ENCODE results near the gene GALR3.
"Not testable (repeated sequence)": the region's sequence is repeated elsewhere in the genome, so short reads cannot be mapped to it uniquely, and the experiment has no call there.

Gene GALR3, protein sequence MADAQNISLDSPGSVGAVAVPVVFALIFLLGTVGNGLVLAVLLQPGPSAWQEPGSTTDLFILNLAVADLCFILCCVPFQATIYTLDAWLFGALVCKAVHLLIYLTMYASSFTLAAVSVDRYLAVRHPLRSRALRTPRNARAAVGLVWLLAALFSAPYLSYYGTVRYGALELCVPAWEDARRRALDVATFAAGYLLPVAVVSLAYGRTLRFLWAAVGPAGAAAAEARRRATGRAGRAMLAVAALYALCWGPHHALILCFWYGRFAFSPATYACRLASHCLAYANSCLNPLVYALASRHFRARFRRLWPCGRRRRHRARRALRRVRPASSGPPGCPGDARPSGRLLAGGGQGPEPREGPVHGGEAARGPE

DNA sequence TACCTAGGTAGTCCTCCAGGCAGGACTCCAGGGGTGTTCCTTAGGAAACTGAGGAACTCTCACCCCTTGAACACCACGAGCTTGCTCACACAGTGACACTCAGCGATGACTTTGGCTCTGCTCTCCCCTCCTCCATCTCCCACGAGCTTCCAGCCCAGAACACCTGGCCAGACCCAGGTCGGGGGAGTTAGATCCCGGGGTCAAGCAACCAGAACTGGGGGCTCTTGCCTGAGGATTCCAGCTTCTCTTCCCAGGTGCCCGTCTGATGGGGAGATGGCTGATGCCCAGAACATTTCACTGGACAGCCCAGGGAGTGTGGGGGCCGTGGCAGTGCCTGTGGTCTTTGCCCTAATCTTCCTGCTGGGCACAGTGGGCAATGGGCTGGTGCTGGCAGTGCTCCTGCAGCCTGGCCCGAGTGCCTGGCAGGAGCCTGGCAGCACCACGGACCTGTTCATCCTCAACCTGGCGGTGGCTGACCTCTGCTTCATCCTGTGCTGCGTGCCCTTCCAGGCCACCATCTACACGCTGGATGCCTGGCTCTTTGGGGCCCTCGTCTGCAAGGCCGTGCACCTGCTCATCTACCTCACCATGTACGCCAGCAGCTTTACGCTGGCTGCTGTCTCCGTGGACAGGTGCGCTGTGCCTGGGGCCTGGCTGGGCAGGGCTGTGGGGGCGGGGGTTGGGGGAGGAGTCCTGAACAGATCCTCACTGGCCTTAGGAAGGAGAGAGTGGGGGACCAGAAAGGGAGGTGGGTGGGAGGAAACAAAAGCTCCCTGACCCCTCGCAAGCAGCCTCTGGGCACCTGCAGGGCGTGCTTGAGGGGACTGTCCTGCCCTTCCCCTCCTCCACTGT, at the start of gene GALR3:
GALR3 (plus strand) TSS at position 249 of the 852 bp plus-strand sequence; CDS start at position 274, 25 bp downstream.
- no peak for DNase-seq (ENCODE audit: low read depth)

DNA sequence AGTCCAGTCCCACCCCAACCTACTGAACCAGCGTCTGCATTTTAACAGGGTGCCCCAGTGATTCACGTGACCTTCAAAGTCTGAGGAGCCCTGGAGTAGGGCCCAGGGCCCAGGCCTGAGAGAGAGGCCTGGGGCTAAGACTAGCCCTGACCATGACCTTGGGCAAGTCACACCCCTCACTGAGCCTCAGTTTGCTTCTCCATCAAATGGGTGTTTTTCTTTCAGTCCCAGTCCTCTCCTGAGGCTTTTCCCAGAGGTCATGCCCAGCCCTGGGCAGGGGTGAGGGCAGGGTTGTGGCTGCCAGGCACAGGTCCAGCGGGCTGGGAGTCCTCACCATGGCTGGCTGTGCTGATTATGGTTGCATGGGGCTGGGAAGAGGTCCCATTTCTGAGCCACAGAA, 48.5 kb upstream of the GALR3 start:
- DNase-seq (ENCODE audit: low read depth): no peak

DNA sequence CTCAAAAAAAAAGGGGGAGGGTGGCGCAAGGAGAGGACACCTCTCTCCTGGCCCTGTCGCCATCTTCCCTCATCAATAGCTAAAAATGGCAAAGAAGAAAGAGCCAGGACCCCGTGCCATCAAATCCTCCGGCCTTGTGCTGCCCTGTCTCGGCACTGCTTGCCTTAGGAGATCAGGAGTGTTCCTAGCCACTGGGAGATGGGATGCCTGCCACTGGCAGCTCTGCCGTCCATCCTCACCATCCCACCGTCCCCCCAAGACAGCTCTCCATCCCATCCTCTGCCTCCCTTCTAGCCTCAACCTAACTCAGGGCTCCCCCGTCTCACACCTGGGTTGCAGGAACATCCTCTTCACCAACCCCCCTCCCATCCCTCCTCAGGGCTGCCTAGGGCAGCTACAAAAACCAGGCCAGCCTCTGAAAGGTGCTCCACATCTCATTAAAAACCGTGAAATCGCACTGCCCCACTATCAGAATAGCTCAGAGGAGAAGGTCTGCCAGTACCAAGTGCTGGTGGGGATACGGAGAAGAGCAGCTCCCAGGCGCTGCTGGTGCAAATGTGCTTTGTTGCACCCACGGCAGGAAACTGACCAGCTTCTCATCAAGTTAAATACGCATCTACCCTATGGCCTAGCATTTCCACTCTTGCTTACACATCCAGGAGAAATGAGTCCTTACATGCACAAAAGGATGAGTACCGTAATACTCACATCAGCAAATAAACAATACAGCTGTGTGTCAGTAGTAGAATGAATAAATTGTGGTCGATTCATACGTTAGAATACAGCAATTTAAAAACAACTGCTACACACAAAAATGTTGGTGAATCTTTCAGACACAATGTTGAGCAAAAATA, 47.2 kb upstream of the GALR3 start:
- DNase-seq (ENCODE audit: low read depth): no peak

DNA sequence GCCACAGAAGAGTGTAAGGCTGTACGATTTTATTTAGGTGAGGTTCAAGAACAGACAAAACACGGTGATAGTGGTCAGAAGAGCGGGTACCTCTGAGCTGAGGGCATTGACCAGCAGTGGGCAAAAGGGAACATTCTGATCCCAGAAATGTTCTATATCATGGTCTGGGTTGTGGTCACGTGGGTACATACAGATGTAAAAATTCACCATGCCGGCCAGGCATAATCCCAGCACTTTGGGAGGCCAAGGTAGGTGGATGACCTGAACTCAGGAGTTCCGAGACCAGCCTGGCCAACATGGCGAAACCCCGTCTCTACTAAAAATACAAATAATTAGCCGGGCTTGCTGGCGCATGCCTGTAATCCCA, 46.6 kb upstream of the GALR3 start:
- no peak for DNase-seq (ENCODE audit: low read depth)

DNA sequence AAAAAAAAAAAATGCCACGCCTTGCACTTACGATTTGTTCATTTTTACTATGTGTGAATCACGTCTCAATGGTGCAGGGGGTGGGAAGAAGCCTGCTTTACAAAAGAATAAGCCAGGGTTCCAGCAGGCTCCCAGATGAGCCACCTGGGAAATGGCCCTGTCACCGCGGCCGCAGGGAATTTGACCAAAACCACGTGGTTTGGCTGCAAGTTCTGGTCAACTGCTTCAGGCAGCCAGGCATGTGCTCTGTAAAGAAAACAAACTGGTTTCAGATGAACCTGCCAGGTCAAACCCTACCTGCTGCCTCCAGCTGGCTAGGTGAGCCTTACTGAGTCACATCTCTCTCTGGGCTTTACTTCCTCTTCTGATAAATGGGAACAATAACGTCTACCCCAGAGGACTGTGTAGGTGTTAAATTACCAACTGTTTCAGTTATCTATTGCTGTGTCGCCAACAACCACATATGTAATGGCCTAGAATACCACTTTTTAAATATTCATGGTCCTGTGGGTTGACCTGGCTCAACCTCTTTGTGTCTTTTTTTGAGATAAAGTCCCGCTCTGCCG, 46.0 kb upstream of the GALR3 start:
- peak; percentile 83 for DNase-seq (ENCODE audit: low read depth)

DNA sequence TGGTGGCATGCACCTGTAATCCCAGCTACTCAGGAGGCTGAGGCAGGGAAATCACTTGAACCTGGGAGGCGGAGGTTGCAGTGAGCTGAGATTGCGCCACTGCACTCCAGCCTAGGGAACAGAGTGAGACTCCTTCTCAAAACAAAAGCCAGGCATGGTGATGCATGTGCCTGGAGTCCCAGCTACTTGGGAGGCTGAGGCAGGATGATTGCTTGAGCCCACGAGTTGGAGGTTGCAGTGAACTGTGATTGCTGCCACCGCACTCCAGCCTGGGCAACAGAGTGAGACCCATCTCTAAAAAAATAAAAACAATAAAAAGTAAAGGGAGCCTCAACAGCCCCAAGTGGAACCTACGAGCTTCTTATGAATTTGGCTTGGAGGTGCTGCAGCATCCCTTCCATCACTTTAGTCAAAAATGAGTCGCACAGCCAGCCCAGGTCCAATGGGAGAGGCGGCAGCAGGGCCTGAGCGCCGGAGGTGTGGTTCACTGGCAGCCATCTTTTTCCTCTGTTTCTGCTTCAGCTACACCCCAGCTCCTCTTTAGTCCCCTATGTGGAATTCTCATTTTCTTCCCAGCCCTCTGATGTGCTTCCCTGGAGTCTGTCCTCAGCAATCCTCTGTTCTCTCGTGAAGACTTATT, 44.7 kb upstream of the GALR3 start:
- DNase-seq (ENCODE audit: low read depth): no peak

DNA sequence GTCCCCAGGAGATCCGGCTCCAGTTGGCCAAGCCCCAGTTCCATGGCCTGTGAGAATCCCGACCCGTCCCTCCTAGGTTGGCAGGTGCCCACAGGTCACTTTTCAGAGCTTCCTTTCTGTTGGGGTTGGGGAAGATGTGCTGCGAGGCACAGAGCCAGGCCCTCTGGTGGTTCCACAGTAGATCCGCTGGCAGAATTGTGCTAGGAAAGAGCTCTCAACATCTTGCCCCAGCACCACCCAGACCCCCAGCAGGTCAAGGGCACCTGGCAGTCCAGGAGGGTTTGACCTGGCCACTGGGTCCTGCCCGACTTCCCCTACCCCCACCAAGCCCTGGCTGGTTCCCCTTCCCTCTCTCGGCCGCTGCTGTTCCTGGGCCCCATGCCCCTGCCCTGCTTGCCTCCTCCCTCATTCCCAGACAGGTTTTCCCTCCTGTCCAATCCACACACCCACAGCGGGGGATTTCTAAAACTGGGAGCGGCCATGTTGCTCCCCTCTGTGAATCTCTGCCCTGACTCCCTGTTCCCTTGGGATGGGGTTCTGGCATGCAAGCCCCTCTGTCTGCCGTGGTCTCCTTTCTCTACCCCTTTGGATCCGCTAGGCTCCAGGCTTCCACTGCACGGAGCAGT, 41.6 kb upstream of the GALR3 start:
- no peak for DNase-seq (ENCODE audit: low read depth)

DNA sequence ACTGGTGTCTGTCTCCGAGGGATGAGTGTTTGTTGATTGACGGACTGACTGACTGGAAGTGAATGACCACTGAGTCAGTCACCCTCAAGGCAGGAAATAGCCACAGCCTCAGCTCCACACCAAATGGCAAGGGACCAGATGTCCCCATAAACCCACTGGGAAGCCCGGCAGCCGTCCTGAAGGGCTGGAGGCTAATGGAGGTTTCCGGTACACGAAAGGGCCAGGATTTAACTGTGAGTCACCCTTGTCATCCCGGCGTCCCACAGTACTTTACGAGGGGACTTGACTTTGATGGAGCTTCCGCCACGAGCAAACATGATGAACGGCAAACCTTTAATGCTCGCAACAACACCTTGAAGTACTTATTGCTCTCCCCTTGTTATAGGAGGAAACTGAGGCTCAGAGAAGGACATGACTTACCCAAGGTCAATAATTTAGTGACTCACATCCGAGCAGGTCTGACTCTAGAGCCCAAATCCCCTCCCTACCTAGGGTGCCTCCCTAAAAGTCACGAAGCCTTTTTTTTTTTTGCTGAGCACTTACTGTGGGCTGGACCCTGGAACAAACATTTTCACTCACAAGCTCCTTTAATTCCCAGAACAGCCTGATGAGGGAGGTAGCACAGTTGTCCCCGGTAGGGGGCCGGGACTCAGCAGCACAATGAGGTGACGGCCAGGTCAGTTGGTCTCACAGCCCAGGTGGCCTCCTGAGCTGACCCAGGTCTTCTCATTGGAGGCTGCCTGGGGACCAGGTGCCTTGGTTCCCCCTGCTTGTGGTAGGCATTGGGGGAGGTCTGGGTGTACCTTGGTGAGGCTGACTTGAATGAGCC, 40.6 kb upstream of the GALR3 start:
- DNase-seq (ENCODE audit: low read depth): peak; percentile 86

DNA sequence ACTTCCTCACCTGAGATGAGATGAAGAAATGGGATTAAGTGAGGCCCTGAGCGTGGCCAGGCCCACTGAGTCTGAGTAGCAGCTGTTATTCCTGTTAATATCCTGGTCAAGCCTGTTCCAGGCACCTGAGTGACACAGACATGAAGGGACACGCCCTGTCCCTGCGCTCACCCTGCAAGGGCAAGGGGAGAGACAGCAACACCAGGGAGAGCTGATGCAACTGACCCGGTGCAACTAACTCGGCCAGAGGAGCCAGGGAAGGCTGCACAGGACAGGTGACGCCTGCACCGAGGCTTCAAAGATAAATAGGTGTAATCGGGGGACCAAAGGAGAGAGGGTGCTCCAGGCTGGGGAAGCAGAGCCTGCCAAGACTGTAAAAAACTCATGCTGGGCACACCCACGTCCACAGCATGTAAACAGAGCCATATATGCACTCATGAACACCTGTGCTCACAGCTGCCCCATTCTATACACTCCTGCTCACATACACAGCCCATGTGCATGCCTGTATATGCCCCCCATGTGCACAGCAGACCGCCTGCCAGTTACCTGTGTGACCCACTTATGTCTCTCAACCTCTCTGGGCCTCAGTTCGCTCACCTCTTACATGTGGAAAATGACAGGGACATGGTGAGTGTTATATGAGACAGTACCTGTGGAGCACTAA, 38.2 kb upstream of the GALR3 start:
- no peak for DNase-seq (ENCODE audit: low read depth)

DNA sequence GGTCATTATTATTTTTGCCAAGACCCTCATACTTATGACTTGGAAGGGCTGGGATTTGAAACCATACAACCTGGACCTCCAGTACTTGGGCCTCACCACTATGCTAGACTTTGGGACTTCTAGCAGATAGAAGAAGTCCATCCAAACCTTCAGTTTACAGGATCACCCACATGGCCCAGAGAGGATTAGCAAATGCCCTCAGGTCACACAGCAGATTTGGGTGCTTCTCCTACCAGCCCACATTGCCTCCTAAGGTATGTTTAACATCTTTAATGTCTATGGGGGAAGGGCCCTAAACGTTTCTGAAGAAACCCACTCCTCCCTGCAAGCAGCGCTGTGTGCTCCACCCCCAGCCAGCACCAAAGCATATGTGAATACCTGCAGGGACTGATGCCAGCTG, 32.9 kb upstream of the GALR3 start:
- no peak for DNase-seq (ENCODE audit: low read depth)

DNA sequence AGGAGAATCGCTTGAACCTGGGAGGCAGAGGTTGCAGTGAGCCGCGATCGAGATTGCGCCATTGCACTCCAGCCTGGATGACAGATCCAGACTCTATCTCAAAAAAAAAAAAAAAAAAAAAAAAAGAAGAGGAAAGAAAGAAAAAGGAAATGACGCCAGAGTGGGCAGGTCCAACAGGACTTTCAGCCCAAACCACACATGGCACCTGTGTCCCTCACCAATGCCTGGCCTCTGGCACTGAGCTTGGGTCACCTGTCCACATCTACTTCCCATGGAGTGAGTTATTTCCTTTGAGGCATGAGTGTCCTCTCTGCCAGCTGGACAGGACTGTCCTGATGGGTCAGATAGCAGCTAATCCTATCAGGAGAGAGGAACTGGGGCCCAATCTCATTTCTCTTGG, 30.7 kb upstream of the GALR3 start:
- DNase-seq (ENCODE audit: low read depth): no peak

DNA sequence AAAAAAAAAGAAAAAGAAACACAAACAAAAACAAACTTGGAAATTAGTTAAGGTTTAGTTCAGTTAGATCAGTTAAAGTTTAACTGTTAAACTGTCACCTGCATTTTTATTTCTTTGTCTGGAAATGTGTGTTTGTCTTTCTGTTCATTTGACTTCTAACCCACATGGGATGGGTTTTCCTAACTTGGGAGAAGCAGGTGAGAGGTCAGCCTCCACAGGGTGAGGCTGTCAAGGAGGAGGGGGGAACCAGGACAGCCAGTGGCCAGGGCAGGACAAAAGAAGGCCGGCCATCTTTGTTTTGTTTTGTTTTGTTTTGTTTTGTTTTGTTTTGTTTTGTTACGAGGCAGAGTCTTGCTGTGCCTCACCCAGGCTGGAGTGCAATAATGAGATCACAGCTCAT, 28.8 kb upstream of the GALR3 start:
- DNase-seq (ENCODE audit: low read depth): no peak

DNA sequence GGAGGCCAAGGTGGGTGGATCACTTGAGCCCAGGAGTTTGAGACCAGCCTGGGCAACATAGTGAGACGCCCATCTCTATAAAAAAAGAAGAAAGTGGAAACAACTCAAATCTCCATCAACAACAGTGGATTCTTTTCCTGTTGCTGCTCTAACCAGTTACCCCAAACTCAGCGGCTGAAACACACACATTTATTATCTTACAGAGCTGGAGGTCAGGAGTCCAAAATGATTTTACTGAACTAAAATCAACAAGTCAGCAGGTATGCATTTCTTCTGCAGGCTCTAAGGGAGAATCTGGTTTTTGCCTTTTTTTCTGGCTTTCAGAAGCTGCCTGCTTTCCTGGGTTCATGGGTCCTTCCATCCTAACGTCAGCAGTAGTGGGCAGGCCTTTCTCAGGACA, 27.1 kb upstream of the GALR3 start:
- DNase-seq (ENCODE audit: low read depth): no peak

DNA sequence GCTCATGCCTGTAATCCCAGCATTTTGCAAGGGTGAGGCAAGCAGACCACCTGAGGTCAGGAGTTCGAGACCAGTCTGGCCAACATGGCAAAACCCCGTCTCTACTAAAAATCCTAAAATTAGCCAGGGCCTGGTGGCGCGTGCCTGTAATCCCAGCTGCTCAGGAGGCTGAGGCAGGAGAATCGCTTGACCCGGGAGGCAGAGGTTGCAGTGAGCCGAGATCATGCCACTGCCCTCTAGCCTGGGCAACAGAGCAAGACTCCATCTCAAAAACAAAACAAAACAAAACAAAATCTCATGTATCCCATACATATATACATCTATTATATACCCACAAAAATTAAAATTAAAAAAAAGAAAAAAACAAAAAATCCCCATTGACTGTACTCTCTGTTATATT, 25.9 kb upstream of the GALR3 start:
- DNase-seq (ENCODE audit: low read depth): not testable (repeated sequence)

DNA sequence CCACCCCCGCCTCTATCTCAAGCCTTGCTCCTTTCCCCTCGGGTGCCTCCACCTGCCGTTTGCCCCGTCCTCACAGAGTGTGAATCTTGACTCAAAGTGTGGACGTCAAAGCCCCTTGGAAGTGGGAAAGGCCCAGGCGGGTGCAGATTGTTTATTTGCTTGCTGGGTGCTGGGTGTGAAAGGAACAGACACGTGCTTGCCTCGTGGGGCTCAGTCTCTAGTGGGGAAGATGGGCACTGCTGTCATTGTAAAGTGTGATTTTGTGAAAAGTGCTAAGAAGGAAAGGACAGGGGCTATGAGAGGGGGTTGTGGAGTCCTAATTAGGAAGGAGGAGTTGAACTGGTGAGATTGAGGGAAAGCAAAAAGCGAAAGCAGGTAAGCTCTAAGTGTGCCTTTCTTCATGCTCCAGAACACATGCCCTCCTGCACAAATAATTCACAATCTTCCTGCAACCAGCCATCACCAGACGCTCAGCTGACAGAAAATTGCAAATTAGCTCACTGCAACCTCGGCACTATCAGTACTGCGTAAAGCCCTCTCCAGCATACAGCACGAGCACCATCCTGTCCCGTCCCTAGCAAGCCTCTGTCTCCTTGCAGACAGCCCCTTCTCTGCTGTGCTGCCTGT, 25.2 kb upstream of the GALR3 start:
- no peak for DNase-seq (ENCODE audit: low read depth)

DNA sequence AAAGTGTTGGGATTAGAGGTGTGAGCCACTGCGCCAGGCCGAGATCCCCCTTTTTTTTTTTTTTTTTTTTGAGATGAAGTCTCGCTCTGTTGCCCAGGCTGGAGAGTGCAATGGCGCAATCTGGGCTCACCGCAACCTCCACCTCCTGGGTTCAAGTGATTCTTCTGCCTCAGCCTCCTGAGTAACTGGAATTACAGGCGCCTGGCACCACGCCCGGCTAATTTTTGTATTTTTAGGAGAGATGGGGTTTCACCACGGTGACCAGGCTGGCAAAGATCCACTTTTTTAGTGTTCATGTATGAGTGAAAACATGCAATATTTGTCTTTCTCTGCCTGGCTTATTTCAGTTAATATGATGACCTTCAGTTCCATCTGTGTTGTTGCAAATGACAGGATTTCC, 23.2 kb upstream of the GALR3 start:
- not testable (repeated sequence) for DNase-seq (ENCODE audit: low read depth)

DNA sequence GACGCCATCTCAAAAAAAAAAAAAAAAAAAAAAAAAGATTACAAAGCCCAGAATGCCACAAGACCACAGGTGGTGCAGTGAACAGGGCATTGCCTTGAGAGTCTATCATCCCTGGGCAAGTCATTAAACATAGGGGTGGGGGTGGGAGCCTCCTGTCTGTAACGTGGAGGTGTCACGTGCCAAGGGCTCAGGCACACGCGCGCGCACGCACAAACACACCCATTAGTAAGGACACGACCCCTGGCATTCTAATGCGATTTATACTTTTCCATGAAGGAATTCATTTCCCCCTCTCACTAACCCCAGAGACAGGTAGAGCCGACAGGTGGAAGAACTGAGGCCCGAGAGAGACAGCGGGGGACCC, 21.3 kb upstream of the GALR3 start:
- DNase-seq (ENCODE audit: low read depth): no peak

DNA sequence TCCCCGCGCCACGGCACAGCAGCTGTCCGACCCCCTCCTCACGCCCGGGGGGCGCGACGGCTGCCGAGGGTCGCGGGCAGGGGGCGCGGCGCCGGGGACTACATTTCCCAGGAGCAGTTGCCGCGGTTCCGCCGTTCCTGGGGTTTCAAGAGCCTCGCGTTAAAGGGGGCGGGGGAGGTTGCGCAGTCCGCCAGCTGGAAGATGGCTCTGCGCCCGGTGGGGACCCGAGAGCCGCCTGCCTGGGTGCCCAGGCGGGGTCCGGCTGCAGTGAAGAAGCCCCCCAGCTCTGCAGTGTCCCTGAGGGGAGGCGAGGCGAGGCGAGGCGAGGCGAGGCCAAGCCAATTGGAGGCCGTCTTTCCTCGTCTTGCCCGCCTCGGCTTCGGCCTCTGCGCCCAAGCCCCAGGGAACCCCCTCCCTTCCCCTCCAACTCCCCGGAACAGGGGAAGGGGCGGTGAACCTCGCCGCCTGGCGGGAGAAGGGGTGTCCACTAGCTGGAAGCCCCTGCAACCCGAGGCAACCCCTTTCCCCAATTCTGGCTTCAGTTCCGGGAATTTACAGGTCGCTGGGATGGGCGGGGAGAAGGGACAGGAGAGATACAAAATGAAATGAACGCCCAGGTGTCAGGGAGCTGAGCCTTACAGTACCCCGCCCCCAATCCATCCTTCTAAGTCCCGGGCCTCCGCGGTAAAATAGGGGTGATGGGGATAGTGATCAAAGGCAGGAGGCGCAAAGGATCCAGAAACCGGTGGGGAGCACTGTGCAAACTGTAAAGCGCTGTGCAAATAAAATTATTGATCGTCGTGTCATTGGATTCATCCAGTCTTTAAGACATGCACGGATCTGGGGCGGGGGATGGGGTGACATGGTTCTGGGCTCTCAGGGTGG, 20.6 kb upstream of the GALR3 start:
- no peak for DNase-seq (ENCODE audit: low read depth)
